NCI-H187 (cell line): ENCODE measurements around the gene ITGA1.

Experiments used
- DNase-seq, 2 experiments: peaks; one replicate each; lab custom pipeline; 2025; lab: John Stamatoyannopoulos, UW

ITGA1 gene

DNA sequence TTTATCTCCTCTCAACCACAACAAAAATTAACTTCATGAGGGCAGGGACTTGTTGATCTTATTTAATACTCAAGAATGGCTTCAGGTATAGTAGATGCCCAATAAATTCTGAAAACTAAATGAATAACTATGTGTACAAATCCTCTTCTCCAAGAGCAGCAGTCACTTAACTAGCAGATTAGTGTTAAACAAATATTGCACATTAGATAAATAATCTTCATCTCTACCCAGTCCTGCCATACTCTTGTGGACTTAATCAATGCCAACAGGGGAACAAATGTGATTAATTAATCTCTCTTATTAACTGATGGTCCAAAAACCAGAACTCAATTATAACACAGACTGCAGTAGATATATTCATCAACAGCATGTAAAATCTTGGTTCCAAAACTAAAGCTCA lies 15.0 kb upstream of the ITGA1 start:
- DNase-seq, result no peak

DNA sequence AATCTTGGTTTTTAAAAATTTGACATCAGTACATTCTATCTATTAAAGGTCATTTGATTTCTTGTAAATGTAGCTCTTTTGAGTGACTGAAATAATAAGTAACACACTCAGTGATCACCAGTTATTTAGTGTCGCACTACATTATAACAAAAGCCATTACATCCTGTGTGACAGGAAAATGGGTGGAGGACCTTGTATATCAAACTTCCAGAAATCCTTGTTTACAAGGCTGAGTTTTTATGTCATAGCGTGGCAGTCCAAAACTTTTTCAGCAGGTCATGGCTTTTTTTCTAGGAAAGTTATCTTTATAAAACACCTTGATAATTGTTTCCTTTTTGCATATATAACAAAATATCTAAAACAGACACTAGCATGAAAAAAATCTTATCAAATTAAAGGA lies 14.4 kb upstream of the ITGA1 start:
- DNase-seq, result no peak

DNA sequence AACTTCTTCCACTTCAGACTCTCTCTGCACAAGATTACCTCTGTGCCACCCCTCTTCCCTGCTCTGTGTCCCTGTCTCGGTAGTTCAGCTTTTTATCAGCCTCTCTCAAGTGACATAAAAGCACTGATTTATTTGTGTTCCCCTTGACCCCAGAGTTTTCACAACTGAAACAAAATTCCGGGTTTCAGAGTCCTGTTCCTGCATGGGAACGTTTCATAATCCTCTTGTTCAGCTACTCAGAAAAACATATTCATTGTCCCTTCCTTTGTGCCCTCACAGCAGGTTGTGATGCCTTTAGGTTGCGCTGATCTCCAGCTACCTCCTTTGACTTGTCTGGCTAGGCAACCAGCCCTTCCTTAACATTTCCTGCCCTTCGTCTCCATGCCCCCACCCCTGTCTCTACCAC lies 13.7 kb upstream of the ITGA1 start:
- no peak for DNase-seq

DNA sequence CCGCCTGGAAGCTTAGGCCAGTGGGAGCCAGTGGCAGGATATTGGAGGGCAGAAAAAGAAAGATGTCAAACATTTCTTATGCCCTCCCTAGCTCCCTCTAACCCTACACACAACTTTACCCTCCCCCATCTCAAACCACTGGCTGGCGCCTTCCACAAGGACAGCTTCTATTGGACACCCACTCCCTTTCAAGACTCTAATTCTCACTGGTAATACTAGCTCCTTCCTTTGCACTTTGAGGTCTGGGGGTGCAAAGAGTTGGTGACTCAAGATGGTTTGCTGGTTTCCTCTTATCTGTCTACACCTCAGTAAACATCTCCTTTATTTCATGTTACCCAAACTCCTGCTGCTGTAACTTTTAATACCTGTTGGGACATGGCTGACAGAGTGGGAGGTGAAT lies 11.6 kb upstream of the ITGA1 start:
- DNase-seq, result no peak

DNA sequence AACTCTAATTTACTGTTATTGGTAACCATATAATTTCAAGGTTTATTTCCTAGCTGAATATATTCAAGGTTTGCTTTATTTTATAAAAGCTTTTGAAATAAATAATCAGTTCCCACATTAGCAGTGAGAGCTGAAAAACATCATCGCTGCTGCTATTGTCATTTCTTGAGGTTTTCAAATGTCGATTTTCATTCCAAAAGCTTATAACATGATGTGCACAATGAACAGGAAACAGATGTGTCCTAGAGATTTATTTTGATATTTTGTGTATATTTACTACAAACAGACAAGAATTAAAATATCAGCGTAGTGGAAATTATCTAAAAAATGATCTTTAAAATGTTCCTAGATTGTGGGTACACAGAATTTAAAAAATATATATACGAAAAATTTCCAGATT lies 10.5 kb upstream of the ITGA1 start:
- DNase-seq, result no peak

DNA sequence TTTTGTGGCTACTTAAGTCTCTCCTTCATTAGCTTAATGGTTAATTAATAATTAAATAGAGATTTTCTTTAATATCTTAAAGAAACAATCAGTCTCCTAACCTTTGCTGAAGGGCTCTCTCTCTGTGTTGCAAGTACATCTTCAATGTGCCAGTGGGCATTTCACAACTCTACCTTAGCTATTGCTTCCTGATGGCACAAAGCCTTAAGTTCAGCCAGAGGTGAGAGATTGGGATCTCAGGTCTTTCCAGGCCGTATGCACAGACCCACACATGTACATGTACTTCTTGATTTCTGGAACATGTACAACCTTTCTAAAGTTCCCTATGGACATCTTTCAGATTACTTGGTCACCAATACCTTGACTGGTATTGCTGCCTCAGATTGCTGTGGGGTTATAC lies 8.9 kb upstream of the ITGA1 start:
- DNase-seq, result no peak

DNA sequence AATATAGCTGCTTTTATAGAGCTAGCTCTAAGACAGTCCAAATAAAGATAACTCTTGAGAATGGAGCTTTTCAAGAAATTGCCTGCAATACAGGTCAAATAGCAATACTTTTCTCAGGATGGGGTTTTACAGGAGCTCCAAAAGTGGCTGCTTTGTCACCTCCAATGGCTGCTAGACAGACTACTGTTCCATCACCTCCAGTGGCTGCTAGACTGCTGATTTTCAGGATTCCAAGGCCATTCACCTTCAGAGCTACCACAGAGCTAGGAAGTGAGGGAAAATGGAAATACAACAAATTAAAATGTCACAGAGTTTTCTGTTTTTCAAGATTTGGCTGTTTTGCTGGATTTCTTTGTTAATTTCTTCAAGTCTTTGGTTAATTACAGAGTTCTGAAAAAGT lies 8.5 kb upstream of the ITGA1 start:
- DNase-seq, result no peak

DNA sequence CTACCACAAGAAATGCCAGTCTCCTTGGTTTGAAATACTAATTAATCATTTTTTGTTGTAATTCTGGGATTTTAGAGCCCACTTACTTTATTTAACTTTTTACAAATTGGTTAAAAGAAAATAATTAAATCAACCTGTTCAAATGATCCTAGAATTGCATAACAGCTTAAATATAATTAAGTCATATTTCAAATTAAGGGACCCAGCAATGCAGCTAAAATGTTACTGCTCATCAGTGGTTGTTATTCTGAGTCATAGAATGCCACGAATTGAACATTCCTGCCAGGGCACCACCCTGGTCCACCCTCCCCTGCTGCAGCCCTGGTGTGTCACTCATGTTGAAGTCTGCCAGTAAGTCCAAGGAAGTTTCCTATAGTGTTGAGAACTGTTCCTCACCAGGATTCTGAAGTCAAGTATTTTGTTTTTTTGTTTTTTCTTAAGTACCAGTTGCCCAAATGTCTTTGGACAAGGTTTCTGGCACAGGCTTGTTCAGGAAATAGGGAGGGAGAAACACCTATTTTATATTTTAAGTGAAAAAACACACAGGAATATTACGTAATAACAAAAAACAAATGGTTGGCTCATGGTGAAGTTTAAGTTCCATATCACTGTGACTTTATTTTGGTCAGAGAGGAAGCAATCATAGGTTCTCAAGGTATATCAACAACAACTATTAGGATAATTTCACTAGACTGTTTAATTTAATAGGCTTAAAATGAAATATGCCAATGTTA lies 4.3 kb upstream of the ITGA1 start:
- no peak for DNase-seq

DNA sequence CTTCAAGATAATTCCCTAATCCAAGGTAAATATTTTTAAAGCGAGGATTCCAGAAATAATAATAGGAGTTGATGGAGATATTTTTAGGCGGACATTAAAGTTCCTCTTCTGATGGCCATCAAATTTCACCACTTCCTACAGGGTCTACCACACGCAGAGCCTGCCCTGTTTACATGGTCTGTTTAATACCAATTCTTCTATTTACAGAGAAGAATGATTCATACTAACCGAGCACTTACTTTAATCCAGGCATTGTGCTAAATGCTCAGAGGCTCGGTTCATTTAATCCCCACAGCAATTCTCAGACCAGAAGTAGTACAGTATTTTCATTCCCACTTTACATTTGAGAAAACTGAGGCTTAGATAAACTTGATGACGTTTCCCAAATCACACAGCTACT lies 3.0 kb upstream of the ITGA1 start:
- DNase-seq, result no peak

DNA sequence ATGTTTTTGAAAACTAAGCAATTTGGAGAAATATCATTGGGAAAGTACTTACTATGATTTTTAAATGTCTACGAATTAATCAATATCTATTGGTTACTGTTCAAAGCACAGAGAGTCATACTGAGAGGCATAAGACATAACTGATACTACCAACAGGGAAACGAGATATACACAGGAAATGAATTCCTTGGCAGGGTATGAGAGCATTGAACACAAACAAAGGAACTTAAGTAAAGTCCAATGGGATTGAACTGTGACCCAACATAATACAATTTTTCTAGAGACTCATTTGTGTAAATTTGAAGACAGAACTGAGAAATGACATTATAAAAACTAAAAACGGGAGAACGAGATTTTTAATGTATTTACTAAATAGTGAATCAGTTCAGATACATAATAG lies 1.3 kb upstream of the ITGA1 start:
- DNase-seq, result no peak

DNA sequence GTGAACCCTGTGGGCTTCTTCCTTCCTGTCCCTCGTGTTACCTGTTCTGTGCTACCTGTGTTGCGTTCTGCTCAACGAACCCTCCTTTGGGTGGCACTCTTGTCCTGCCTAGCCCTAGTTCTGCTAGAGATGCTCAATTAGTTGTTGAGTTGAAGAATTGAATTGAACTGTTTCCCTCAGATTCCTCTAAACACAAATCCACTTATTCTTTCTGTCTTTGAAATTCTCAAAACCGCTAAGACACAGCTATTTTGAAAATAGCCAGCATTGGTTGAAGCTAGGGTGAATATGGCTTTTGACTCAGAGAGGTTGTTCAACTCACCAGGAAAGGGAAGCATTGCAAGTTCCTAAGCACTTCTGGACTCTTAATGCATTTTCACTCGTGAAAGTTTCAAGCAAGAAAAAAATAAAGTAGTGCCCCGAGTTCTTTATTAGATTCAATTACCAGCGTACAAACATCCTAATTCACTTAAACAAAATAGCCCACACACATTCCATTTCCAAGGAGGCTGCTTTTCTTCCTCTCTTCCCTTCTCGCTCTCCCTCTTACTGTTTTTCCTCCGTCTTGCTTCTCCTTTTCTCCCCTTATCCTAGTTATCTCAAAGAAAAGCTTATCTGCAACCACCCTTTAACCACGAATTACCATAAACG lies 642 bp upstream of the ITGA1 start:
- no peak for DNase-seq

DNA sequence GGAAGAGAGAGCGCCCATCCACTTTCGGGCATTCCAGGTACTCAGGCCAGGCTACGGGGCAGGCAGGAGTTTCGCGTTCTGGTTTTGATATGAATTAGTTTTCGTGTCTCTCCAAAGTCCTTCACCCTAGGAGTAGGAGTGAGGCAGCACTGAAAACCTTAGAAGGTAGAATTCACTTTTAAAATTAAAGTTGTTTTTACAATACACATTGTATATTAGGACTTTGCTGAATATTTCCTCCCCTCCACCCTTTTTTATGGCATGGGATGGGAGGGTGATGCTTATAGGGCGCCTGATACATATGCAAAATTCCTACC lies 747 bp downstream of the ITGA1 start:
- DNase-seq, result no peak

DNA sequence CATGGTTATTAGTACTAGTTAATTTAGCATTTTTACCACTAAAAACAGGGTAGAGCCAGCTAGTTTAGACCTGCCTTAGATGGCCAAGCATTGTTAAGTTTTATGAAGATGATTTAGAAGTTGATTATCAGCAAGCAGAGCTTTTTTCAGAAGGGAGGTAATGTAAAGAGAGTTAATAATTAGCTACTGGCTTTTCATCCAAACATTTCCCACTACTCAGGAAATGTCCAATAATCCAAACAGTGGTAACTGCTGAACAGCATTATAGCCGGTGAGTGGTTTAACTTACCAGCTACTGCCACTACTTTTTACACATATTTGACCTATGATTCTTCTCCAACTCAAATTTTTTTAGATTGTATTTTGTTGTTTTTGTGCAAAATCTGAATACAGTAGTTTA lies 1.7 kb downstream of the ITGA1 start:
- DNase-seq, result no peak

DNA sequence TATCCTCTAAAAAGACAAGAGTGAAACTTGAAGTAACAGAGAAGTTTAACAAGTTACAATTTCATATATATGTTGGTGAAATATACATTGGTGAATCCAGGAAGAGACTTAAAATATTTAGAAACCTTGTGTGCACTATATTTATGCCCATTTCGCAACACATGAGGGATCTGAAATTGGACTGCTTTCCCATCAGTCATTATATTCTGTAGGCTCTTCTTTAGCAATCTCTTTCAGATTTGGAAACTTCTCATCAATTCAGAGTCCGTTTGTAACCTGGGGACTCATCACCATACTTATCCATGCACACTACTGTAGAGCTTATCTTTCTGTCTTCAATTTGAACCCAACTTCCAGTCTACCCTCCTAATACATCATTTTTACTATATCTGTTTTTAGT lies 2.1 kb downstream of the ITGA1 start:
- DNase-seq, result no peak

DNA sequence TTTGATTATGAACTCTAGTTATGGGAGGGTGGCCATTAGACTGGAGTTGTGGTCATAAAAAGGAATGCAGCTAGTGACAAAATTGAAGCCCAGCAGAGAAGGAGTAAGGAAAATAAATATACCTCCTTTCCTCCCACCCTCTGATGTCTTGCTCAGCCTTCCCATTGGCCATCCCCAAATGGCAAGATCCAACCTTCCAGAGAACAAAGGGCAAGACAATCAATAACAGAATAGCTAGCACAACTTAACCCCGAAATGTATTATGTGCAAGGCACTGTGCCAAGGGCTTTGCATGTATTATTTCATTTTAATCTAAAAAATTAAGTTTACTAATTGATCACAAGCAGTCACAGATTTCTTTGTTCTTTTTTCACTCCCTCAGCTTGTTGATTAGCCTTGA lies 3.6 kb downstream of the ITGA1 start:
- DNase-seq, result no peak

DNA sequence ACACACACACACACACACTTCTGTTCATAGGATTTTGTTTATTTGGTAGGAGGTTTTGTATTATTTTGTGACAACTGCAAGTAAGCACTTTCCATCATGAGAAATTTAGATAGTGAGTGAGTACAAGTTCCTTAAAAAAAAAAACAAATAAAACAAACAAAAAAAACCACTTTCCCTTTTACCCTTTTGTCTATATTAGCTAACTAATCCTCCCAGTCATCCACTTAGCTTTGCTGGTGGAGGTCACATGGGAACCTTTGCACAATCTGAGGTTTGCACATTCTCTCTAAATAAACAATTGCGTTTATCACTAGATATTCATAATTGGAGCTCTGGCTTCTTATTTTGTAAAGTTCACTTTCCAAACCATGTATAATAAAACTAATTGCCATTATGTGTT lies 6.8 kb downstream of the ITGA1 start:
- DNase-seq, result no peak

DNA sequence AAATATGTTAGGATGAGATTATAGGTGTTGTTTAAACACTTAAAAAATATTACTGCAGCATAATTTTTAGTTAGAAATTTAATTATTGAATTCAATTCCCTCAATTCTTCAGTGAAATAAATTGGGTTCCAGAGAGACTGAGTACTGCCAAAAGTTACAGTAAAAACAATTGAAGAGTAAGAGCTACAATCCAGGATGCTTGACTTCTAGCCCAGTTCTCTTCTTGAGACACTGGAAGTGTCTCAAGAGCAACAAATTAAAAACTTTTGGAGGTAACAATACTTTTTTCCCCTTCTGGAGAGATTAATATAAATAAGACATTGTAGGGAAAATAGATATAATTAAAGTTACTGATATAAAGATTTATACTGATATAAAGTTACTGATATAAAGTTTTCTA lies 8.3 kb downstream of the ITGA1 start:
- no peak for DNase-seq

DNA sequence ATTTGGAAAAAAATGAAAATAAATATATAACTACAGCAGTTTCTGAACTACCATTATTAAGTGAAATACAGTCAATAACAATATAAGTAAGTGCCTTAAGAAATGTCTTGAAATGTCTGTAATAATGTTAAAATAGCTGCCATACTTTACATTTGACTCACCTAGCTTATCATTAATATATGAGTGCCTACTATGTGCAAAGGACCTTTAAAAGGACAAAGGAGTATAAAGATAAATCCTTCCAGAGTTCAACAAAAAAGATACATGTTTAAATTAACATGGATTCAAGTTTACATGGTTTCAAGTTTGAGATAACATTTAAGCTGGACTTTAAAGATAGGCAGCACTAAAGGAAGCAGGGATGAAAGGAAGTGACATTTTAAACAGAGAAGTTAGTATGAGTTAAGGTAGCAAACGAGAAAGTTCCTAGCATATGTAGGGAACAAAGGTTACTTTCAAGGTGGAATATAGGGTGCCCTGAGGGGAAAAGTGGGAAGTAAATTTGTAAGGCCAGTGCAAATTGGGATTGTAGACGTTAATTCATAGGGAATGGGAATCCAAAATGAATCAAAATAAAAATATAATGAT lies 8.9 kb downstream of the ITGA1 start:
- no peak for DNase-seq

DNA sequence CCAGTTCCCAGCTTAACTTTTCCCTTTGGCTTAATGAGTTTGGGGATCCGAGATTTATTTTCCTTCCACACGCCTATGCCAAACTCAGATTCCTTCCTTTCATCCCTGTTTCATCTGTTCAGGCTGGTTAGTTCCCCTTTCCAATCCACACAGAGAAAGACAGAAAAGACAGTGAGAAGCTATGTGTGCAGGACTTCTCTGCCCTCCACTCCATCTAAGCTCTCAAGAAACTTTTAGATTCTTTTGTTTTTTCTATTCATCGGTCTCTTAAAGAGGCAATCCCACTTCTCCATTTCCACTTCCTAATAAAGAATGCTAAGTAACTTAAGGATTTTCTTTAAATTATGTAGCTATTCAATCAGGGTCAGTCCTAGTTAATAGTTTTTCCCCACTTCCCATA lies 11.2 kb downstream of the ITGA1 start:
- no peak for DNase-seq

DNA sequence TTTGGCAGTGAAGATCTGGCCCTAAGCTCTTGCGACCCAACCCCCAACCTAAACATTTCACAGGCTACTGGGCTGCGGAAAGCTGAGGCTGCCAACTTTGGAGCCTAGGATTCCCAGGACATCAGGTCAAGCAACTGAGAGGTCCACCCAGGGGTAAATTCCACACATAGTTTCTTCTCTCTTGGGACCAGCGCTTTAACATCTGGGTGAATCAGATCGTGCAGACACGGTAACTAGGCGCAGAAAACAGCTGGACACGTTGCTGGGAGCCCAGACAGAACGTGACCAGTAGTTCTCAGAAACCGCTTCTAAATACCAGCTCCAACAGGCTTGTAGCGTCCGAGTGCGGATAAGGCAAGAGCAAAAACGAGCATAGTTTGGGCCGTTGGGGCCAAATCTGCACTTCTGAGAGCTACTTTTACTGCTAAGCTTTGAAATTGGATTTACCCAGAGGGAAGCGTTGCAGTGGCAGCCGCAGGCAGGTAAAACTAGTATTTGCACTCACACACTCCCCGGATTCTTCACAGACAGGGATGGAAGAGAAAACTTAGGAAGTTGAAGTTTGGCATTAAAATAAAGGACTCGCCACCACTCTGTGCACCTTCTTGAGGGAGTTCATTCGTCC lies 11.8 kb downstream of the ITGA1 start:
- DNase-seq, result no peak

DNA sequence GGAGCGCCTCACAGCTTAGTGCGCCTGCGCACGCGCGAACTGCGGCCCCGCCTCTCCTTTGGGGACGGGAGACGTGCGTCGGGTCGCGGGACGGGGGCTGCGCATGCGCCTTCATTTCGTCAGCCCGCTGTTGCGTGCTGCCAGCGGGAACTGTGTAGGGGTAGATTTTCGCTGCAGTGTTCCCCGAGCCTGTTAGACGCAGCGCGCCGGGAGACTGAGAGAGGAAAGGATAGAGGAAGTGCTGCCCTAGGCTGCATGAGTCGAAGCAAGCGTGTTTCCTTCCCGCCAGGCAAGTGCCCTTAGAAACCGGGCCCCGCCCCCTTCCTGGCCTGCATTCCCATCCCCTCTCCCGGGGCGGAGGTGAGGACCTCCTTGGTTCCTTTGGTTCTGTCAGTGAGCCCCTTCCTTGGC lies 12.3 kb downstream of the ITGA1 start:
- DNase-seq, result peak; percentile 94 to 97

DNA sequence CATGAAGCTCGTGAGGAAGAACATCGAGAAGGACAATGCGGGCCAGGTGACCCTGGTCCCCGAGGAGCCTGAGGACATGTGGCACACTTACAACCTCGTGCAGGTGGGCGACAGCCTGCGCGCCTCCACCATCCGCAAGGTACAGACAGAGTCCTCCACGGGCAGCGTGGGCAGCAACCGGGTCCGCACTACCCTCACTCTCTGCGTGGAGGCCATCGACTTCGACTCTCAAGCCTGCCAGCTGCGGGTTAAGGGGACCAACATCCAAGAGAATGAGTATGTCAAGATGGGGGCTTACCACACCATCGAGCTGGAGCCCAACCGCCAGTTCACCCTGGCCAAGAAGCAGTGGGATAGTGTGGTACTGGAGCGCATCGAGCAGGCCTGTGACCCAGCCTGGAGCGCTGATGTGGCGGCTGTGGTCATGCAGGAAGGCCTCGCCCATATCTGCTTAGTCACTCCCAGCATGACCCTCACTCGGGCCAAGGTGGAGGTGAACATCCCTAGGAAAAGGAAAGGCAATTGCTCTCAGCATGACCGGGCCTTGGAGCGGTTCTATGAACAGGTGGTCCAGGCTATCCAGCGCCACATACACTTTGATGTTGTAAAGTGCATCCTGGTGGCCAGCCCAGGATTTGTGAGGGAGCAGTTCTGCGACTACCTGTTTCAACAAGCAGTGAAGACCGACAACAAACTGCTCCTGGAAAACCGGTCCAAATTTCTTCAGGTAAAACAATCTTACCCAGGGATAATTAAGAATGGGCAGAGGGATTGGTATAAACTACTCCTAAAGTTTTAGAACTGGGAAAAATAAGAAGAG lies 12.9 kb downstream of the ITGA1 start:
- DNase-seq, result peak in 1 of 2 experiments; percentile 64

DNA sequence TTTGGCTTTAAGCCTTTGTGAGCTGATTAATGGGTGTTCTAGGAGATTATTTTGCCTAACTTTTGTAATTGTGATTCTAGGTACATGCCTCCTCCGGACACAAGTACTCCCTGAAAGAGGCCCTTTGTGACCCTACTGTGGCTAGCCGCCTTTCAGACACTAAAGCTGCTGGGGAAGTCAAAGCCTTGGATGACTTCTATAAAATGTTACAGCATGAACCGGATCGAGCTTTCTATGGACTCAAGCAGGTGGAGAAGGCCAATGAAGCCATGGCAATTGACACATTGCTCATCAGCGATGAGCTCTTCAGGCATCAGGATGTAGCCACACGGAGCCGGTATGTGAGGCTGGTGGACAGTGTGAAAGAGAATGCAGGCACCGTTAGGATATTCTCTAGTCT lies 13.6 kb downstream of the ITGA1 start:
- DNase-seq, result no peak
